Measurements from ENCODE around the gene COL2A1.

GRCh38 chr12:47941871-47942613 lies 62.2 kb downstream of the COL2A1 start:
- TF ChIP-seq CTCF (tag by site-specific recombination; IDR thresholded peaks at IDR 0.05) (0 out of 2 replicates have a peak, but pooled peaks have one; percentile 8), RBAK (tag by site-specific recombination; IDR thresholded peaks at IDR 0.05) (no peak), ZBTB1 (tag by site-specific recombination; IDR thresholded peaks at IDR 0.05) (no peak), ZNF214 (tag by site-specific recombination; IDR thresholded peaks at IDR 0.05; ENCODE audit: borderline replicate concordance) (no peak), ZNF174 (tag by site-specific recombination; IDR thresholded peaks at IDR 0.05) (no peak), YY1 (tag by site-specific recombination; IDR thresholded peaks at IDR 0.05) (no peak), ZNF26 (tag by site-specific recombination; IDR thresholded peaks at IDR 0.05) (no peak), ZNF76 (tag by site-specific recombination; IDR thresholded peaks at IDR 0.05; ENCODE audit: borderline replicate concordance, low read depth) (no peak), ZBTB21 (tag by site-specific recombination; IDR thresholded peaks at IDR 0.05) (no peak), ZNF670 (tag by site-specific recombination; IDR thresholded peaks at IDR 0.05; ENCODE audit: low read depth) (no peak), SETDB1 (IDR thresholded peaks at IDR 0.05; ENCODE audit: insufficient read length, low read length) (no peak), TRIM28 (IDR thresholded peaks at IDR 0.05; ENCODE audit: borderline replicate concordance, low read length) (no peak), ZNF416 (tag by site-specific recombination; IDR thresholded peaks at IDR 0.05) (no peak)

Data from HEK293 (cell line).